Measurements from ENCODE around the gene TSPAN18.

Gene TSPAN18

GRCh38 chr11:44915621-44916020 is 188.9 kb downstream of the TSPAN18 start:
- DNase-seq (ENCODE audit: low read depth, low spot score), result no peak

GRCh38 chr11:44916331-44916730 is 189.6 kb downstream of the TSPAN18 start:
- no peak for DNase-seq (ENCODE audit: low read depth, low spot score)

DNA sequence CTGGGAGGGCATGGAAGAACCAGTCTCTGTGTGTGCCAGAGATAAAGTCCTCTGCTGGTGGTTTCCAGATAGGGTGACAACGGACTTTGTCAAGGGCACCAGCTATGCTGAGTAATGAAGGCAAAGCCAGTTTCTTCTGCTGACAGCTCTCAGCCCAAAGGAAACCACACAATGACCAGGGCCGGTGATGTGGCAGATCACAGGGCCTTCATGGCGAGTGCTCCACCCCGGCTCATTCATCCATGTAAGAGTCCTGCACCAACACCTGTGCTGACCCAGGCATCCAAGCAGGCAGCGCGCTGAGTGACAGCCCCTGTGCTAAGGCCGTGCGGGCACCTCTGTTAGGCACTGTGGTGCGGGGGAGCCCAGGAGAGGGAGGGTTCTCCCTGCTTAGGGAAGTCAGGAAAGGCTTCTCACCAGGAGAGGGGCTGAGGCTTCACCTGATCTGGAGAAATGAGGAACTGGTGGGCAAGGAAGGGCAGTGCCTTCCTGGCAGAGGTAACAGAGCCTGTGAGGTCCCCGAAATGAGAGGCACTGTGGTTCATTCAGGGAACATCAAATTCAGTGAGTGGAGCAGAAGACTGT is 190.1 kb downstream of the TSPAN18 start:
- no peak for DNase-seq (ENCODE audit: low read depth, low spot score)

DNA sequence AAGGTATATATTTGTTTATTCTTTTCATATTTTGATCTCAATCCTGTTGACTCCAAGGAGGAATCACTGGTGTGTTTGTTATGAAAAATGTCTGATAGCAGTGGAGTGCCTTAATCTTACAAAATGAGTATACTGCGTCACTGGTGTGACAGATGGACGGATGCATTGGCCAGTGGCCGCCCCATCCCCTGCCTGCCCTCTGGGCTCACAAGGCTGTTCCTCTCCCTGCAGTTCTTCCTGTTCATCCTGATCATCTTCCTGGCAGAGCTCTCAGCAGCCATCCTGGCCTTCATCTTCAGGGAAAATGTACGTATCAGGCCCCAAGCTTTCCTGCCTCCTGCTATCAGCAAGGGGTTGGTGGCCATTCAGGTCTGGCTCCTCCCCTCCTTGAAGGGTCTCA is 191.0 kb downstream of the TSPAN18 start:
- DNase-seq (ENCODE audit: low read depth, low spot score), result no peak

DNA sequence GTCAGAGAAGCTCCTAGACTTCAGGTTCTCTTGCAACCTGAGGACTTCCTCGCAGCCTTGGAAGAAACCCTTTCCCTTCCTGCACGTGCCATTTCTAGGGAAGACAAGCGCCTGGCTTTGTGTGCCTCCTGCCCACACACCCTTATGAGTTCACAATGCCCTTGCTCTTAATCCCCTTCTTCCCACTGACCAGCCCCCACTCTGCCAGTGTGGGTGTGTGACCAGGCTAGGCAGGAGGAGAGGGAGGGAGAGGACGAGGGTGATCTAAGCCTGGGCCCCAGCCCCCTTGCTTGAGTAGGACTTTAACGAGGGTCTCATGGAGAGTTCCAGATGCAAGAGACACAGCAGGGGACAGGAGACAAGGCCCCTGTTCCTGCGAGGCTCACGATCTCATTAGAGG is 193.7 kb downstream of the TSPAN18 start:
- DNase-seq (ENCODE audit: low read depth, low spot score), result no peak

GRCh38 chr11:44923115-44923514 is 196.4 kb downstream of the TSPAN18 start:
- no peak for DNase-seq (ENCODE audit: low read depth, low spot score)

- no peak for DNase-seq (ENCODE audit: low read depth, low spot score)
Measured at GRCh38 chr11:44923806-44924205, 197.0 kb downstream of the TSPAN18 start.

- no peak for DNase-seq (ENCODE audit: low read depth, low spot score)
Measured at GRCh38 chr11:44926036-44926435, 199.3 kb downstream of the TSPAN18 start.

DNA sequence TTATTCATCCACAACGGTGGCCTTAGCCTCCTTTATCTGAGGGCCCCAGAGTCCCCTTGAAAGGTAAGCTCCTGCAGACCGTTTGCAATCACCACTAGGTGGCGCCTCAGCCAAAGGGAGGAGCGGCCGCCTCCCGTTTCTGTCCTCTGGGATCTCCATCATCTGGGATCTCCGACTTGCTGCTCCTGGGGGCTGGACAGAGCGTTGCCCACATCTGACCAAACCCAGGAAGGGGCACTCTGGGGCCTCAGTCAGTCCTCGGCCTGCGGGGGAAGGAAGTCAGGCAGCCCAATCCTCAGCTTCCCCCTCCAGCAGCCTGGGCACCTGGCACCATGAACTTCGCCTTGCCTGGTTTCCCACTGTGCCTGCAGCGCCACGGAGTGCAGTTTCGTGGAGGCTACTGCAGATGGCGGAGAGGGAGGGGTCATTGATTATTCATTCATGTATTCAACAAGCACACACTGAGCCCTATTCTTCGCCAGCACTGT is 200.5 kb downstream of the TSPAN18 start:
- no peak for DNase-seq (ENCODE audit: low read depth, low spot score)

GRCh38 chr11:44928144-44928543 is 201.4 kb downstream of the TSPAN18 start:
- no peak for DNase-seq (ENCODE audit: low read depth, low spot score)

GRCh38 chr11:44928816-44929215 is 202.1 kb downstream of the TSPAN18 start:
- no peak for DNase-seq (ENCODE audit: low read depth, low spot score)

- no peak for DNase-seq (ENCODE audit: low read depth, low spot score)
Measured at GRCh38 chr11:44930588-44931302, 204.0 kb downstream of the TSPAN18 start.

DNA sequence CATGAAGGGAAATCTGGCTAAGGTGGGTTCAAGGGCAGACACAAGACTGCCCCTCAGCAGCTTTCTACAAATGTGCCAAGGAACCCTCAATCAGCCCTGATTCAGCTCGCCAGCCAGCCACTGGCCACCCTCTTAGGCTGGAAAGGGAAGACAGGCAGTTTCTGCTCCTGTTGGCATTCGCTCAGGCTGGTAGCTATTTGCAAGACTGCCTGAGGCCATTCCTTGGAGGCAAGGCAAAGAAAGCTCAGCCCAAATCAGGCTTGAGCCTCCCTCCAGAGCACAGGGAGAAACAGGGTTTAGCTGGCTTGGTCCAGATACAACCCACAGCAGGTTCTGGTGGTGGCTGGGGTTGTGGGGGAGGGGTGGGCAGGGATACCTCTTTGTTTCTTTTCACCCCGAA is 204.7 kb downstream of the TSPAN18 start:
- DNase-seq (ENCODE audit: low read depth, low spot score), result no peak

GRCh38 chr11:44934110-44934509 is 207.3 kb downstream of the TSPAN18 start:
- no peak for DNase-seq (ENCODE audit: low read depth, low spot score)

DNA sequence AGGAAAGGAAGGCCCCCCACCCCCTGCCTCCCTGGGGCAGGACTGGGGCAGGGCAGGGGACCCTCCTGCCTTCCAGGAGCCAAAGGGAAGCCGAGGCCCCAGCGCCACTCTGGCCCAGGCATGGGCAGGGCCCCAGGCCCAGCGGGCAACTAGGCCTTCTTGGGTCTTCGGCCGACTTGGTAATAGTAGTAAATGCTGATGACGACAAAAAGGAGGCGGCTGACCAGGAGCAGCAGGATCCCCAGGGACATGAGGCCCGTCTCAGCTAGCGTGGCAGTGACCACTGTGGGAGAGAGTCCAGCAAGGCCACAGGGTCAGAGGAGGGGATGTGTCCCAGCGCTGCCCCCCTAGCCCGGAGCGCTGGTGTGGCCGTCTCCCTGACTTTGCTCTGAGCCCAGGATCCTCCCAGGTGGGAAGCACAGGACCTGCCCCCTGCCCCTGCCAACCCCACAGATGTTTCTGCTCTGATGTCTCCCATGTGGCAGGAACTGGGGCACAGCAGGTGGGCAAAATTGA is 208.0 kb downstream of the TSPAN18 start:
- DNase-seq (ENCODE audit: low read depth, low spot score), result no peak

- DNase-seq (ENCODE audit: low read depth, low spot score), result peak; percentile 40
Measured at GRCh38 chr11:44936525-44936924, 209.8 kb downstream of the TSPAN18 start.

DNA sequence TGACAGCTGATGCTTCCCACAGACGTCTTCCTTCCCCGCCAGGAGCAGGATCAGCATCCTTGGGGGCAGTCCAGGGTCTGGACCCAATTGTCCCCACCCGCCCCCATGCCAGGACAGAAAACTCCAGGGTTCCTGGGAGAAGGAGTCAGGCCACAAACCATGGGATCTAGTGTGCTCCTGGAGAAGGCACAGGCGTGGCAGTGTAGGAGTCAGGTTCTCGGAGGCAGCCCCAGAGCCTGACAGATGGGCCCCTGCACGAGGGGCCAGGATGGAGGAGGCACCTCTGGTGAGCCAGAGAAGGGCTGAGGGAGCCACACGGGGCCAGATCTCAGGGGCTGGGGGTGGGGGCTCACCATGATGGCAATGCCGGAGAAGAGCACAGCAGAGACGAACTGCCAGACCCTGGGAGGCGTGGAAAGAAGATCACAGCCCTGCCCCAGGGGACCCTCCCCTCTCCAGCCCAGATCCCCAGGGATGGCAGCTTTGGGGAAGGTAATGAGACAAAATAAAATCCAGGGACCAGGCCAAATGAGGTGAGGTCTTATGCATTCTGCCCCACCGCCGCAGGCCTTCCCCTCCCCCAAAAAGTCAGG is 210.3 kb downstream of the TSPAN18 start:
- DNase-seq (ENCODE audit: low read depth, low spot score), result no peak

DNA sequence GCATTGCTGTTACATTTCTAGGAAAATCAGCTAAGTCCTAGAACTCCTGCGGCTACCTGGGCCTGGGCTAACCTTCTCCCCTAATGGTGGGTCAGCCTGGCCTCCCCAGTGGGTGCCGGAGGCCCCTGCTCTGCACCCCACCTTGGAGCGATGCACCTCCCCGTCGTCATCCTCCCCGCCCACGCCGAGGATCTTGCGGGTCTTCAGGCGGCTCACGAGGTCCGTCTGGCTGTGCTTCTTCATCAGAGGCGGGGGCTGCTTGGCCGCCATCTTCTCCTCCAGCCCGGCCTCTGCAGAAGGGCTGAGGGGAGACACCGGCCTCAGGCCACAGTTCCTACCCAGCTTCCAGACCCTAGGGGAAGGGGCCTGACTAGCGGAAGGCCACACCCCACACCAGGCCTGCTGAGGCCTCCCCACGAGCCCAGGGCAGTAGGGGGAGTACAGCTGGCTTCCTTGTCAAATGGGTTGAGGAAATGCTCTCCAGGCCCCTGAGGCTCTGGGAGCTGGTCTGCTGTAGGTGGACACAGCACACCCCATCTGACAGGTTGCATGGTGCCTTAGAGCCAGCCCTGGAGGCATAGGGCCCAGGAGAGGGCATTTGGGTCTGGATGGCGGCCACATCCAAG is 211.4 kb downstream of the TSPAN18 start:
- DNase-seq (ENCODE audit: low read depth, low spot score), result no peak

DNA sequence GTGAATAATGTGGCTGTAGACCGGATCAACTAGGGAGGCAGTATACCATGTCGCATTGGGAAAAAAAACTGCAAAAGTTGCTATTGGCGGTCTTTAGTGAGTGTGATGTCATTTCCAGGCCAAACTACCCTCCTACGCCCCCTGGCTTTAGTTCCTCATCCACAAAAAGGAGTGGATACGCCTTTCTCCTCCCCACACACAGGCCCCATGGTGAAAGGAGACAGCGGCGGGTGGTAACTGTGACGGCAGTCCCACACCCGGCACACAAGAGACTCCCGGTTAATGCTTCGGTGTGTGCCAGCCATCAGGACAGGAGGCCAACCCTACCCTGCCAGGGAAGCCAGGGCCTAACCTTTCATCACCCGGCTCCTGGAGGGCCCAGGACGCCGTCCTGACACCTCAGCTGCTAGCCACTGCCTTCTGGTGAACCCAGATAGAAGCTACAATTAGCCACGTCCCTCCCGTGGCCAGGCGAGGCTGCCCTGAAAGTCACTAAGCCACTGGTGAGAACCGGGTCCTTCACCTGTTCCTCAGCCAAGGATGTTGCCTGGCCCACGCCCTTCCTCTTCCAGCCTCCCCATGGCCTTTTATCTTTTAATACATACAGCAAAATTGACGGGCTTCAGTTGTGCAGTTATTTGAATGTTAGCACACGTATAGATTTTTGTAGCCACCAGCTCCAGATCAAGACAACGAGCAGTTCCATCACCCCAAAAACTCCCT is 213.1 kb downstream of the TSPAN18 start:
- DNase-seq (ENCODE audit: low read depth, low spot score), result no peak

DNA sequence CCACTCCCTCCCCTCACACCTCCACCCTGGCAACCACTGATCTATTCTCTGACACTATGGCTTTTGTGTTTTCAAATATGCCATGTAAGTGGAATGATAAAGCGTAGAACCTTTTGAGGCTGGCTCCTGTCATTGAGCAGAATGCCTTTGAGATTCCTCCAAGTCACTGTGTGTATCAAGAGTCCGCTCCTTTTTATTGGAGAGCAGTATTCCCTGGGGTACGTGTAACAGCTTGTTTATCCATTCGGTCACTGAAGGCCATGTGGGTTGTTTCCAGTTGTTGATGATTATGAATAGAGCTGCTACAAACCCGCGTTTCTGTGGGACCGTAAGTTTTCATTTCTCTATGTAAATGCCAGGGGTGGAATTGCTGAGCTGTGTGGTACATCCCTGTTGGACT is 213.6 kb downstream of the TSPAN18 start:
- no peak for DNase-seq (ENCODE audit: low read depth, low spot score)

- no peak for DNase-seq (ENCODE audit: low read depth, low spot score)
Measured at GRCh38 chr11:44940835-44941234, 214.1 kb downstream of the TSPAN18 start.

Data from brain pericyte (primary cell).